MM.1S (cell line): ENCODE results near the gene CSRNP3.

Source experiments
- DNase-seq: peaks from one replicate; pipeline ENCODE4 v3.0.0-alpha.2; 2015
- H2AFZ ChIP-seq: fragments of 300-600 bp; sonication (generic); 2 replicates; pipeline ENCODE4 v1.6.0; 2016; ENCODE audit warnings: antibody characterized with exemption, low read length
- H3F3A ChIP-seq: fragments of 300-600 bp; sonication (generic); 2 replicates; pipeline ENCODE4 v1.6.1; 2016; ENCODE audit warnings: mild to moderate bottlenecking, antibody characterized with exemption, low read length, moderate library complexity, mixed read lengths; ENCODE audit not compliant: insufficient read depth
- H3K27ac ChIP-seq: fragments of 300-600 bp; sonication (generic); 2 replicates; pipeline ENCODE4 v1.5.1; 2016; ENCODE audit warnings: mild to moderate bottlenecking, low read length
- H3K27me3 ChIP-seq: fragments of 300-600 bp; sonication (generic); replicated peaks from 2 replicates; pipeline ENCODE4 v1.6.0; 2016; ENCODE audit warnings: low read length; ENCODE audit not compliant: insufficient read depth
- H3K36me3 ChIP-seq: fragments of 300-600 bp; sonication (generic); replicated peaks from 2 replicates; pipeline ENCODE4 v1.6.1; 2016; ENCODE audit warnings: mild to moderate bottlenecking, low read length, mixed read lengths; ENCODE audit not compliant: insufficient read depth
- H3K4me1 ChIP-seq: fragments of 300-600 bp; sonication (generic); 2 replicates; pipeline ENCODE4 v1.6.1; 2016; ENCODE audit warnings: low read length, mixed read lengths
- H3K4me2 ChIP-seq: fragments of 300-600 bp; sonication (generic); 2 replicates; pipeline ENCODE4 v1.6.0; 2016; ENCODE audit warnings: low read depth, low read length
- H3K4me3 ChIP-seq: fragments of 300-600 bp; sonication (generic); 2 replicates; pipeline ENCODE4 v1.5.1; 2016; ENCODE audit warnings: low read length, mixed read lengths
- H3K79me2 ChIP-seq: fragments of 300-600 bp; sonication (generic); 2 replicates; pipeline ENCODE4 v1.6.1; 2016; ENCODE audit warnings: mixed run types, low read length, mixed read lengths
- H3K9ac ChIP-seq: fragments of 300-600 bp; sonication (generic); 2 replicates; pipeline ENCODE4 v1.6.1; 2016; ENCODE audit warnings: low read length, mixed read lengths
- H3K9me2 ChIP-seq: fragments of 300-600 bp; sonication (generic); replicated peaks from 2 replicates; pipeline ENCODE4 v1.6.1; 2016; ENCODE audit warnings: mild to moderate bottlenecking, low read length, mixed read lengths; ENCODE audit not compliant: insufficient read depth
- H3K9me3 ChIP-seq: fragments of 300-600 bp; sonication (generic); replicated peaks from 2 replicates; pipeline ENCODE4 v1.6.1; 2016; ENCODE audit warnings: mild to moderate bottlenecking, low read length, mixed read lengths; ENCODE audit not compliant: insufficient read depth
- H4K20me1 ChIP-seq: fragments of 300-600 bp; sonication (generic); 2 replicates; pipeline ENCODE4 v1.6.1; 2016; ENCODE audit warnings: mild to moderate bottlenecking, low read length, moderate library complexity, mixed read lengths; ENCODE audit not compliant: insufficient read depth
- EZH2 ChIP-seq: fragments of 300-600 bp; sonication (generic); optimal IDR thresholded peaks from 2 replicates; pipeline ENCODE3; 2017; ENCODE audit warnings: low read depth, mild to moderate bottlenecking, antibody characterized with exemption, low read length, mixed read lengths
- EZH2phosphoT487 ChIP-seq: fragments of 300-600 bp; sonication (generic); IDR thresholded peaks from 2 replicates; pipeline ENCODE4 v1.6.1; 2018; ENCODE audit warnings: antibody characterized with exemption, low read length
- TF ChIP-seq, protein P1 (sequence below): fragments of 300-600 bp; sonication (generic); IDR thresholded peaks from 2 replicates; pipeline ENCODE4 v1.5.1; 2016; ENCODE audit warnings: antibody characterized with exemption, low read length, mixed read lengths

Gene CSRNP3

DNA sequence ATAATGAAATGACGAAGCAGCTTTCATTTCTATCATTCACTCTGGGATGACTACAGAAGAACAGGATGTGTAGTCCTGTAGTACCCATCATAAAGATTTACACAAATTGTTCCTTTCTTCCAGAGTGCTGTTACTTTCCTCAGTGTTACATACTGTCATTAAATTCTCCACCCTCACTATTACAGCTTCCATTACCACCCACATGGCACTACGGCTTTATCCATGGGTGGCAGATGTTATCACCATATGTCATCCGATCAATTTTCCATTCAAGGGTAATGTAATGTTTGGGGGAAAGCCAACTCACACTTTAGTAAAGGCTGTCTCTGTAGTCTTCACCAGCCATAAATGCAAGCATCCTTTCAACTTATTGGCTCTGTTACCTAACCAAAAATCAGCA is 7.1 kb upstream of the CSRNP3 start:
- Histone ChIP-seq H3K4me3 (no peak overlapping the region), H3F3A (no peaks in the 10 kb centered on the region), H3K27ac (no peak overlapping the region), H3K9me3 (no peaks in the 10 kb centered on the region), H2AFZ (no peak overlapping the region), H3K36me3 (no peaks in the 10 kb centered on the region), H3K9ac (no peak overlapping the region), H3K27me3 (no peaks in the 10 kb centered on the region), H4K20me1 (no peaks in the 10 kb centered on the region), H3K4me1 (no peaks in the 10 kb centered on the region), H3K4me2 (no peak overlapping the region), H3K9me2 (no peaks in the 10 kb centered on the region), H3K79me2 (no peaks in the 10 kb centered on the region)
- DNase-seq, result no peak
- TF ChIP-seq EZH2 (no peak), EZH2phosphoT487 (no peak)
- TF ChIP-seq, protein P1, sequence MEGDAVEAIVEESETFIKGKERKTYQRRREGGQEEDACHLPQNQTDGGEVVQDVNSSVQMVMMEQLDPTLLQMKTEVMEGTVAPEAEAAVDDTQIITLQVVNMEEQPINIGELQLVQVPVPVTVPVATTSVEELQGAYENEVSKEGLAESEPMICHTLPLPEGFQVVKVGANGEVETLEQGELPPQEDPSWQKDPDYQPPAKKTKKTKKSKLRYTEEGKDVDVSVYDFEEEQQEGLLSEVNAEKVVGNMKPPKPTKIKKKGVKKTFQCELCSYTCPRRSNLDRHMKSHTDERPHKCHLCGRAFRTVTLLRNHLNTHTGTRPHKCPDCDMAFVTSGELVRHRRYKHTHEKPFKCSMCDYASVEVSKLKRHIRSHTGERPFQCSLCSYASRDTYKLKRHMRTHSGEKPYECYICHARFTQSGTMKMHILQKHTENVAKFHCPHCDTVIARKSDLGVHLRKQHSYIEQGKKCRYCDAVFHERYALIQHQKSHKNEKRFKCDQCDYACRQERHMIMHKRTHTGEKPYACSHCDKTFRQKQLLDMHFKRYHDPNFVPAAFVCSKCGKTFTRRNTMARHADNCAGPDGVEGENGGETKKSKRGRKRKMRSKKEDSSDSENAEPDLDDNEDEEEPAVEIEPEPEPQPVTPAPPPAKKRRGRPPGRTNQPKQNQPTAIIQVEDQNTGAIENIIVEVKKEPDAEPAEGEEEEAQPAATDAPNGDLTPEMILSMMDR, result no peak

DNA sequence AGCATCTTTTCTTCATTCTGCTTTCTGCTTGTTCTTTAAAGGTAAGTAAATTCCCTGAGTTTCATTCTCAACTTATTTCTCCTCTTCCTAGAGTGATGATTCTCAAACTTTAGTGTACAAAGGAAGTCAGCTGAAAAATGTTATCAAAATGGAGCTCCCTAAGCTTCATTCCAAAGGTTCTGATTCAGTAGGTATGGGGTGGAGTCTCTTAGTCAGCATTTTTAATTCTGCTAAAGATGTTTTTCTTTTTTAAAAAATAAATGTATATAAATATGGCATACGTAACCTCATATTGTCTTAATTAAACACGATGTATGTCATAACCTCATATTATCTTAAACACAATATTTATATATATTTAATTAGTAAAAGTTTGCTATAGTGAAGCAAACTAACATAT is 3.1 kb upstream of the CSRNP3 start:
- TF ChIP-seq, protein P1, result no peak
- TF ChIP-seq EZH2phosphoT487, result no peak
- TF ChIP-seq EZH2, result no peak
- Histone ChIP-seq H3F3A (no peaks in the 10 kb centered on the region), H4K20me1 (no peaks in the 10 kb centered on the region), H3K4me2 (no peak overlapping the region), H3K9me2 (no peaks in the 10 kb centered on the region), H3K4me1 (no peaks in the 10 kb centered on the region), H3K9ac (no peak overlapping the region), H3K27ac (no peak overlapping the region), H2AFZ (no peak overlapping the region), H3K9me3 (no peaks in the 10 kb centered on the region), H3K27me3 (no peaks in the 10 kb centered on the region), H3K36me3 (no peaks in the 10 kb centered on the region), H3K4me3 (no peak overlapping the region), H3K79me2 (no peaks in the 10 kb centered on the region)
- DNase-seq, result no peak

DNA sequence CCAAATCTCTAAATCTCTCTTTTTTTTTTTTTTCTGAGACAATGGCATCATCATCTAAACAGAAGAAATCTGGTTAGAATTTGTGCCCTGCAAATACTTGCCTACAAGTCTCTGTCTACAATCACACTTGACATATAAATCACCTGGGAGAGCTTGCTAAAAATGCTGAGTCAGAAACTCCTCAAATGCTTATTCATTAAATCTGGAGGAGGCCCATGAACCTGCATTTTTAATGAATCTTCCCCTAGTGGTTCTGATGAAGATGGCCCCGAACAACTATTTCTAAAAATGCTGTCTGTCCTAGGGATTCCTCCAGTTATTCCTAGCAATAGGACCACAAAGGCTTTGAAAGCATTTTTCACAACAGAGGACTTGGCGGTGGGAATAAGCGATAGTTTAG is 1.6 kb upstream of the CSRNP3 start:
- DNase-seq, result no peak
- Histone ChIP-seq H4K20me1 (no peaks in the 10 kb centered on the region), H2AFZ (no peak overlapping the region), H3K27me3 (no peaks in the 10 kb centered on the region), H3F3A (no peaks in the 10 kb centered on the region), H3K4me2 (no peak overlapping the region), H3K4me1 (no peaks in the 10 kb centered on the region), H3K79me2 (no peaks in the 10 kb centered on the region), H3K4me3 (no peak overlapping the region), H3K9ac (no peak overlapping the region), H3K36me3 (no peaks in the 10 kb centered on the region), H3K9me3 (no peaks in the 10 kb centered on the region), H3K9me2 (no peaks in the 10 kb centered on the region), H3K27ac (no peak overlapping the region)
- no peak for TF ChIP-seq EZH2
- TF ChIP-seq, protein P1, result no peak
- no peak for TF ChIP-seq EZH2phosphoT487

DNA sequence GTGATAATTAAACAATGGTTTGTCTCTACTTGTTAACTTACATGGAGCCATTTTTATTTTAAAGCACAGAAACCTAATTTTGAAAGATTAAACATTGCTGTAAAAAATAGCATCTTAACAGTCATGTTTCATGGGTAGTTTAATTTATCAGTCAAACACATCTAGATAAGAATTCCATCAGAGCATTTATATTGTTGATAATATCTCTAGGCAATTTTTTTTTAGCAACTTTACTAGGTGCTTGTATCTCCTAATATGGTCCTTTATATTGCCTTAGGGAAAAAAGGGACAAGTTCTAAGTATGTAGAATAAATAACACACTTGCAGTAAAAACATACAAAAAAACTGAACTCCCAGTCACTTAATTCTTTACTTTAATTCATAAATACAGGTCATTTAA is 863 bp downstream of the CSRNP3 start:
- no peak overlapping the region for H3K4me2 ChIP-seq
- H3K36me3 ChIP-seq, result no peaks in the 10 kb centered on the region
- H4K20me1 ChIP-seq, result no peaks in the 10 kb centered on the region
- no peaks in the 10 kb centered on the region for H3K9me2 ChIP-seq
- H3K79me2 ChIP-seq, result no peaks in the 10 kb centered on the region
- TF ChIP-seq, protein P1, result no peak
- no peak overlapping the region for H3K27ac ChIP-seq
- no peak overlapping the region for H2AFZ ChIP-seq
- no peak overlapping the region for H3K4me3 ChIP-seq
- H3K9me3 ChIP-seq, result no peaks in the 10 kb centered on the region
- H3K9ac ChIP-seq, result no peak overlapping the region
- no peaks in the 10 kb centered on the region for H3K27me3 ChIP-seq
- no peak for DNase-seq
- H3F3A ChIP-seq, result no peaks in the 10 kb centered on the region
- H3K4me1 ChIP-seq, result no peaks in the 10 kb centered on the region
